Keratinocyte (primary cell): Measurements from ENCODE around the gene PRKAA1.

Experiments used
- CTCF ChIP-seq, 3 experiments: IDR thresholded peaks in 1 of 3; conservative IDR thresholded peaks in 1 of 3; optimal IDR thresholded peaks in 1 of 3; 2 replicates in 2 of 3; 3 replicates in 1 of 3; pipeline versions ENCODE3 to v1.5.1; 2011; ENCODE audit warnings: low read length in 3 of 3, mild to moderate bottlenecking in 3 of 3, moderate library complexity in 2 of 3, control low read depth in 1 of 3, inconsistent platforms in 1 of 3; ENCODE audit not compliant: insufficient read depth in 2 of 3; ENCODE audit errors: extremely low read depth in 1 of 3
- EZH2 ChIP-seq: IDR thresholded peaks from one replicate; pipeline ENCODE4 v1.6.1; 2012; ENCODE audit warnings: inconsistent platforms, mild to moderate bottlenecking, low read length, moderate library complexity

- no peak for TF ChIP-seq EZH2
- TF ChIP-seq CTCF (optimal IDR thresholded peaks at IDR 0.05 in 1 of 3, IDR thresholded peaks at IDR 0.05 in 1 of 3, conservative IDR thresholded peaks at IDR 0.05 in 1 of 3; ENCODE audit: extremely low read depth in 1 of 3, insufficient read depth in 2 of 3, low read length in 3 of 3): no peak
These were observed 62.6 kb downstream of the PRKAA1 start for GRCh38 chr5:40735609-40736008.
